SK-N-MC (cell line): ENCODE data around the gene ENTR1.

Experiments
- EZH2 ChIP-seq: fragments of 200-600 bp; sonication (generic); IDR thresholded peaks from one replicate; pipeline ENCODE4 v1.6.1; 2017; ENCODE audit warnings: antibody characterized with exemption
- FOXP2 ChIP-seq: optimal IDR thresholded peaks from 2 replicates; pipeline ENCODE3; 2011; ENCODE audit warnings: mild to moderate bottlenecking, moderate library complexity; ENCODE audit not compliant: insufficient read depth; ENCODE audit errors: extremely low read length, control extremely low read depth
- POLR2AphosphoS5 ChIP-seq: IDR thresholded peaks from 2 replicates; pipeline ENCODE4 v1.6.1; 2012; ENCODE audit warnings: mild to moderate bottlenecking, low read depth, low read length, borderline replicate concordance

GRCh38 chr9:136418182-136419091 lies 8.0 kb upstream of the ENTR1 start:
- TF ChIP-seq POLR2AphosphoS5 (no peak), EZH2 (no peak), FOXP2 (no peak)
